GM12874 (cell line): ENCODE data around the gene SFXN4.

Experiments
- CTCF ChIP-seq: IDR thresholded peaks from 2 replicates; pipeline ENCODE4 v1.5.1; 2011; ENCODE audit warnings: low read depth, mild to moderate bottlenecking, control low read depth, low read length, moderate library complexity; ENCODE audit not compliant: insufficient read depth

The SFXN4 gene

GRCh38 chr10:119166118-119166500 lies 595 bp upstream of the SFXN4 start:
- no peak for TF ChIP-seq CTCF

- no peak for TF ChIP-seq CTCF
These were observed 2.9 kb downstream of the SFXN4 start for GRCh38 chr10:119162452-119163092.

GRCh38 chr10:119161680-119162451 lies 3.6 kb downstream of the SFXN4 start:
- TF ChIP-seq CTCF: no peak

- no peak for TF ChIP-seq CTCF
These were observed 6.2 kb downstream of the SFXN4 start for GRCh38 chr10:119159332-119159731.

- TF ChIP-seq CTCF: no peak
These were observed 11.9 kb downstream of the SFXN4 start for GRCh38 chr10:119153661-119154060.

- no peak for TF ChIP-seq CTCF
These were observed 12.5 kb downstream of the SFXN4 start for GRCh38 chr10:119153041-119153440.

GRCh38 chr10:119149729-119150128 lies 15.8 kb downstream of the SFXN4 start:
- no peak for TF ChIP-seq CTCF
